ENCODE data around the gene ACSS1. TPM values are rescaled to one million over a fixed set of nuclear protein-coding genes. Genes with fewer than 3 reads are reported as not detected.

The ACSS1 gene
- total and polyA plus RNA-seq, 2 experiments from 2014 or later: 1.3 to 4.1 TPM

DNA sequence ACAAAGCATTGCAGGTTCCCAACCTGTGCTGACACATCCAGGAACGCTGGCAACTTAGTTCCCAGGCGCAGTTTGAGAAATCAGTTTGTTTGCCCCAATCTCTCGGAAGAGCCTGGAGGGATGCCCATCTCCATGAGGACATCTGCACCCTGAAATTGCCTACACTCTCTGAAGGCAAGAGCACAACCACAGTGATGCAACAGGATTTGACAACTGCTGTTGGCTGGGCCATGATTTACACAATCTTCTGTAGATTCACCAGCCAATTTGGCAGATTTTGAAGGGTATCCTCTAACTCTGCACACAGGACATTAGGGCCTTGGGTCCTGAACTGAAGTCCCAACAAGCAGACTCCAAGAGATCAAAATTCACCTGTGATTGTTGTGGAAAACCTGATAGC lies 68.8 kb downstream of the ACSS1 start:
- peaks cover 8% of the 10 kb centered on the region; the same call in 1 of the 2 replicates for H3K4me1 ChIP-seq (ENCODE audit: insufficient read depth)
- Mint-ChIP-seq H3K4me3 (no peak overlapping the region), H3K27me3 (ENCODE audit: insufficient read depth, low read depth, poor library complexity) (peaks cover 5% of the 10 kb centered on the region), H3K36me3 (ENCODE audit: low read depth) (no peaks in the 10 kb centered on the region; the same call in 2 of the 3 replicates), H3K9me3 (no peaks in the 10 kb centered on the region; the same call in 2 of the 3 replicates), H3K27ac (no peak overlapping the region), H3K4me1 (peaks cover 20% of the 10 kb centered on the region)
- TF ChIP-seq ZNF462 (CRISPR knock-in tag; IDR thresholded peaks at IDR 0.05) (no peak), EZH2phosphoT487 (IDR thresholded peaks at IDR 0.05; ENCODE audit: unreplicated experiment) (no peak)
- no peaks in the 10 kb centered on the region for H3K9me2 ChIP-seq (ENCODE audit: insufficient read depth)
- H3K4me2 ChIP-seq: no peak overlapping the region
- no peaks in the 10 kb centered on the region for H3F3A ChIP-seq (replicated peaks; ENCODE audit: low read depth)
- DNase-seq (ENCODE audit: low spot score): no peak
- 0 out of 2 replicates have a peak, but pooled peaks cover 2% of the 10 kb centered on the region for H3K27me3 ChIP-seq (ENCODE audit: insufficient read depth)
- peaks cover 30% of the 10 kb centered on the region for H4K20me1 ChIP-seq (replicated peaks; ENCODE audit: insufficient read depth)
- ATAC-seq: no peak
- H2AFZ ChIP-seq: no peak overlapping the region
- peaks cover 79% of the 10 kb centered on the region for H3K79me2 ChIP-seq (replicated peaks; ENCODE audit: insufficient read depth)
- H3K4me3 ChIP-seq: no peak overlapping the region
- H3K36me3 ChIP-seq (ENCODE audit: insufficient read depth): no peaks in the 10 kb centered on the region
- no peak overlapping the region for H3K27ac ChIP-seq (ENCODE audit: low read depth)

DNA sequence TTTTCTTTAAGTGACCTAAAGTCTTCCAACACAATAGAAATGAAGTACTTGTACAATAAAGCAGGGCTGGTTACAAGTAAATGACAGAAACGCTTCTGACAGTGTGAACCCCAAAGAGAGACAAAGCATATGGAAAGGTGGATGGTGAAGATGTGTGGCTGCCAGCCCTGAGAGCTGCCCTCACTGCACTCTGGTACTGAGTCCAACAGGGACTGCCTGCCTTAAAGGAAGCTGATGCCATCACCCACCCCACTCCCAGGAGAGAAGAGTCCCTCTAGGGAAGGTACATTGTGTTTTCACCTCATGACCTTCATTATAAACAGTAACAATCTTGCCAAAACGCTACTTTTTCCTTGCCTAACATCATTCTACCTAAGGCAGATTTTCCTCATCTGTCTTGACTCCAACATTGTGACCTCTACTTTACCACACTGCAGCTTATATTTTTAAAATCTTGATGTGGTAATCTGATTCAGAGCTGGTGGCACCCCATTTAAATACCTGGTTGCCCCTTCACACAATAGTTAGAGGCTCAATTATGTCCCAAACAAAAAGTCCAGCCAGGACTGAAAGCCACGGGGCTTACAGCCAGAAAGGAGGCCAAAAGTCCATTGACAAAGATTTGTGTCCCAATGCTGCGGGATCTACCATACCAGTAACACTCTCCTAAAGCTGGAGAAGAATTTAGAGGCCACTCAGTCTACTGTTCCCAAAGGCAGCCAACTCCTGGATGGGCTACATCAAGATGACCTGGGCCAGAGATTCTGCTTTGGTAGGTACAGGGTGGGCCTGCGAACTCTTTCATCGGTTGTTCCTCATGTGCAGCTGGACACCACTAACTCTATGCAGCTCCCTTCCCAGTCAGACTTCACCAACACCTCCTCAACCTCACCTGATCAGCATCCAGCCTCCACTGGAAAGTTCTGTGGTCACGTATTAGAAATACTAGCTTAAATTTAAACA lies 69.8 kb downstream of the ACSS1 start:
- Histone ChIP-seq H4K20me1 (replicated peaks; ENCODE audit: insufficient read depth) (peaks cover 30% of the 10 kb centered on the region), H3K4me1 (ENCODE audit: insufficient read depth) (0 out of 2 replicates have a peak, but pooled peaks cover 2% of the 10 kb centered on the region), H3K79me2 (replicated peaks; ENCODE audit: insufficient read depth) (peaks cover 89% of the 10 kb centered on the region), H3K36me3 (ENCODE audit: insufficient read depth) (no peaks in the 10 kb centered on the region), H3F3A (replicated peaks; ENCODE audit: low read depth) (no peaks in the 10 kb centered on the region), H3K4me3 (no peak overlapping the region), H3K4me2 (no peak overlapping the region), H3K27ac (ENCODE audit: low read depth) (no peak overlapping the region), H3K27me3 (ENCODE audit: insufficient read depth) (0 out of 2 replicates have a peak, but pooled peaks cover 2% of the 10 kb centered on the region), H2AFZ (no peak overlapping the region), H3K9me2 (ENCODE audit: insufficient read depth) (no peaks in the 10 kb centered on the region)
- Mint-ChIP-seq H3K4me1 (peaks cover 11% of the 10 kb centered on the region), H3K9me3 (no peaks in the 10 kb centered on the region; the same call in 2 of the 3 replicates), H3K36me3 (ENCODE audit: low read depth) (no peaks in the 10 kb centered on the region; the same call in 2 of the 3 replicates), H3K27ac (no peak overlapping the region), H3K4me3 (no peak overlapping the region), H3K27me3 (ENCODE audit: insufficient read depth, low read depth, poor library complexity) (peaks cover 5% of the 10 kb centered on the region)
- ATAC-seq (no peak), DNase-seq (ENCODE audit: low spot score) (no peak)
- TF ChIP-seq ZNF462 (CRISPR knock-in tag; IDR thresholded peaks at IDR 0.05): no peak
- no peak for TF ChIP-seq EZH2 (IDR thresholded peaks at IDR 0.05; ENCODE audit: low read depth, unreplicated experiment)
